Stimulated activated naive B cell treated with anti-CD40 and anti-IgM and Interleukin-4, amounts not matched to agents 10 μg/mL and 1 μg/mL and 100 μg/mL, for 72 hours (primary cell): ENCODE results near the gene ARPC5L.
"Not testable (repeated sequence)": the region's sequence is repeated elsewhere in the genome, so short reads cannot be mapped to it uniquely, and the experiment has no call there.

Experiments
- ATAC-seq, 2 donors: fragments of 150-1000 bp; cut with Tn5 transposase; replicated peaks; 2 replicates each; pipeline ENCODE4 v1.10.0; 2021; ENCODE audit warnings: moderate library complexity in 1 of 2
- DNase-seq: peaks from one replicate; pipeline ENCODE4 v3.0.0; 2021
- H3K27ac Mint-ChIP-seq: one replicate; pipeline ENCODE4 v1.8.0; 2022; ENCODE audit warnings: mild to moderate bottlenecking, mixed read lengths
- H3K27me3 Mint-ChIP-seq, 2 donors: one replicate each; pipeline ENCODE4 v1.8.0; 2022; ENCODE audit warnings: mixed read lengths in 2 of 2
- H3K36me3 Mint-ChIP-seq, 2 donors: one replicate each; pipeline ENCODE4 v1.8.0; 2022; ENCODE audit warnings: mixed read lengths in 2 of 2, mild to moderate bottlenecking in 1 of 2
- H3K4me1 Mint-ChIP-seq, 2 donors: one replicate each; pipeline ENCODE4 v1.8.0; 2022; ENCODE audit warnings: mixed read lengths in 2 of 2, mild to moderate bottlenecking in 1 of 2
- H3K4me3 Mint-ChIP-seq, 2 donors: one replicate each; pipeline ENCODE4 v1.8.0; 2022; ENCODE audit warnings: mild to moderate bottlenecking in 2 of 2, mixed read lengths in 2 of 2, moderate library complexity in 1 of 2
- H3K9me3 Mint-ChIP-seq, 2 donors: one replicate each; pipeline ENCODE4 v1.8.0; 2022; ENCODE audit warnings: mixed read lengths in 2 of 2, mild to moderate bottlenecking in 1 of 2

Gene ARPC5L

DNA sequence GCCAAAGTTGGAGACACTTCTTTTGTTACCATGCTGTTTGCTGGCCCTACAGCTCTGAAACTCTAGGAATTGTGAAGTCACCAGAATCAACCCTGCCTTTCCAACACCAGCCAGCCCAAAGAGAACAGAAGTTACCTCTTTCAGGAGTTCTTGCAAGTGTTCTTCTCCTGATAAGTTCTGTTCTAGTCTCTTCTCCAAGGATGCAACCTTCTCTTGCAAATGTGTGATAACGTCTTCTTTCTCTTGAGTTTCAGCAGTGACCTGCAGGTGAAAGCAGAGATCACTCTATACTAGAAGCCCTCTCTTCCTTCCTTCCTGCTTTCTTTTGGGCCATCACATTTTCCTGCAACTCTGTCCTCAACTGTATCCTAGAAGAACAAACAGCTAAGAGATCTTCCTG lies 49.8 kb downstream of the ARPC5L start:
- Mint-ChIP-seq H3K27ac (no peak overlapping the region), H3K9me3 (no peaks in the 10 kb centered on the region), H3K36me3 (peaks cover 28 to 53% of the 10 kb centered on the region in 2 donors), H3K4me1 (peaks cover 0 to 5% of the 10 kb centered on the region in 2 donors), H3K27me3 (no peaks in the 10 kb centered on the region), H3K4me3 (no peak overlapping the region)
- DNase-seq (no peak), ATAC-seq (no peak)

DNA sequence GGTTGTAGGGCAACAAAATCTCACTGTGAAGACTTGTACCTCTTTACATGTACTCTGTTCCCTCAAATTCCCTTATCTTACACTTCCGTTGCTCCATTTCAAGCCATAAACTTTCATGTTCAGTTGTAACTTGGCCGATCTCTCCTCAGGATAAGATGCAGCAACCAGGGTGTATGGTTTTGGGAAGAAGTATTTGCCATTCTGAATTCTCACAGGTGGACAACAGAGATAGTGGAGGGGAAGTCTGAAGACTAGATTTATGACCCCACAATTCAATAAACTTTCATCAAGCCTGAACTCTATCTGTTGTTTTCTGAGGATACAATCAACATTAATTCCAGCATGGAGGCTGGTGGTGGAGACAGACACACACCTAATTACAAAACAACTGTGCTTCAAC lies 51.4 kb downstream of the ARPC5L start:
- ATAC-seq = no peak
- H3K9me3 Mint-ChIP-seq = no peaks in the 10 kb centered on the region
- H3K4me3 Mint-ChIP-seq = no peak overlapping the region
- H3K27me3 Mint-ChIP-seq = no peaks in the 10 kb centered on the region
- DNase-seq = no peak
- H3K36me3 Mint-ChIP-seq = peaks cover 27 to 45% of the 10 kb centered on the region in 2 donors
- H3K27ac Mint-ChIP-seq = no peak overlapping the region
- H3K4me1 Mint-ChIP-seq = no peaks in the 10 kb centered on the region

DNA sequence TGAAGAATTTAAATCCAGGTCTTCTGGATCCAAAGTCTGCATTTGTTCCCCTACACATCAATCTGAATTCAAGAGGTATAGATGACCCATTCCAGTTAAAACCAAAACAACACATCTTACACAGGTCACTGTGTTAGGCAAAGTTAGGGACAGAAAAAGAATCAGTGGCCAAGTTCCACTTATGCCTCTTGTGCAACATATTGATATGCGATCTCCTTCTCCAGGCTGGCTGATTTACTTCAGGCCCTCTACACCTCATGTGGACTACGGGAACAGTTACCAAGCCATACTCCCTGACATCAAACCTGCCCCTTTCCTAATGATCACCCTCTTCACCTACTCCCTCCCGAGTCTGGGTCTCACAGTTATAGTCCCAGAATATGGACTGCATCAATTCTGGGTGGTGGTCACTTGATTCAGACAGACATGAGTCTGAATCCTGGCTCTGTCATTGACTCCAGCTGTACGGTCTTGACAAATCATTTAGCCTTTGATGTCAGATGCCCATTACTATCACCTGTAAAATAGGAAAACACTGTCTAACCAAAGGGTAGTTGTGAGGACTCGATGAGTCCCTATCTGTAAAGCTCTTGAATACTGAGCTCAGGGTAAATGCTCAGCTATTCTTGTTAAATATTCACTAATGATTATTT lies 52.9 kb downstream of the ARPC5L start:
- H3K27ac Mint-ChIP-seq = no peak overlapping the region
- no peak for DNase-seq

GRCh38 chr9:124920394-124920793 lies 58.5 kb downstream of the ARPC5L start:
- not testable (repeated sequence) for H3K27ac Mint-ChIP-seq, H3K4me1 Mint-ChIP-seq, DNase-seq, H3K4me3 Mint-ChIP-seq, H3K27me3 Mint-ChIP-seq, ATAC-seq, H3K9me3 Mint-ChIP-seq
- H3K36me3 Mint-ChIP-seq = peaks cover 12 to 29% of the 10 kb centered on the region in 2 donors

More for the DNA sequence above, 52.9 kb downstream of the ARPC5L start:
- no peak for ATAC-seq
- Mint-ChIP-seq H3K27me3 (no peaks in the 10 kb centered on the region), H3K4me1 (no peaks in the 10 kb centered on the region), H3K9me3 (no peaks in the 10 kb centered on the region), H3K4me3 (no peak overlapping the region), H3K36me3 (peaks cover 28 to 52% of the 10 kb centered on the region in 2 donors)
